K562 treated with DMSO at 1 percent for 24 hours (cell line): Measurements from ENCODE around the gene MSANTD7. TPM values are rescaled to one million over a fixed set of nuclear protein-coding genes. Genes with fewer than 3 reads are reported as not detected.

Experiments
- total RNA-seq: library from RNA; unstranded; fragments of 300-600 nt; gene quantifications from 2 replicates; pipeline ENCODE4 v1.2.3, GENCODE V29; 2022; ENCODE audit warnings: low read depth; ENCODE audit not compliant: insufficient read depth

Gene MSANTD7, protein sequence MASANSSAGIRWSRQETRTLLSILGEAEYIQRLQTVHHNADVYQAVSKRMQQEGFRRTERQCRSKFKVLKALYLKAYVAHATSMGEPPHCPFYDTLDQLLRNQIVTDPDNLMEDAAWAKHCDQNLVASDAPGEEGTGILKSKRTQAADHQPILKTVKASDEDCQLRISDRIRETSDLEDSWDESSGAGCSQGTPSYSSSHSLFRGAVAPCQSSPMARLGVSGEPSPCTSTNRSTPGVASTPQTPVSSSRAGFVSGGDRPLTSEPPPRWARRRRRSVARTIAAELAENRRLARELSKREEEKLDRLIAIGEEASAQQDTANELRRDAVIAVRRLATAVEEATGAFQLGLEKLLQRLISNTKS
- total RNA-seq, result 14.7 and 15.7 TPM in 2 replicates

DNA sequence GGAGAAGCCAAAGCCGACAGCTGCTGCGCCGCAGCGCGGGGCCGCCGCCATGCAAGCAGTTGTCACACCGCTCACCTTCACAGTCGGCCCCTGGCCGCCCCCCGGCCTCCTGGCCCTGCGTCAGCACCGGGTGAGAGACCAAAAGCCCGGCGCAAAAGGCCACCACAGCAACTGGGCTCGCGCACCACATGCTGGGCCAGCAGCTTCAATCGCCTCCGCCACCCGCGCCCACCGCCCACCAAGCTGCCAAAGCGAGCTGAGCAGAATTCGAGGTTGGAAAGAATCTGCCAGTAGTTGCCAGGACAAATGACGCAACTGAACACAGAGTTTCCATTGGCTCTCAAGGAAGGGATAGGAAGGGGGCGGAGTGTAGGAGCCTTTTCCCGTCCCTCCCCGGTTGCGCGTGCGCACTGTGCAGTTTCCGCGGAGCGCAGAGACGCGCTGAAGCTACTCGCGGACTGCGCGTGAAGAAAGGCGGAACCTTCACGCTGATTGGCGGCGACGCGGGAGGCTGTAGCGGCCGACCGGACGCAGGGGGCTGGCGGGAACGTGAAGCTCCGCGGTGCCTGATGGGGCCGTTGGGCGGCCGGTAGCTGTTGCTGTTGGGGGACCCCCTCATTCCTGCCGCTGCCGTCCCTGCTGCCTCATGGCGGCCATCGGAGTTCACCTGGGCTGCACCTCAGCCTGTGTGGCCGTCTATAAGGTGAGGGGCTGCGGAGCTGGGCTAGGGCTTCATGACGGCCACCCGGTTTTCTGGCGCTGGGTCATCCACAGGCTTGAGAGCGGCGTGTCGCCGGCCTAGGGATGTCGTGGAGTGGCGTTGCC is at the start of gene MSANTD7, which contains the start of the genes CDNF and HSPA14:
Gene MSANTD7, plus strand, starts transcription at position 550 of the 825 bp plus-strand sequence. CDS start 3,979 bp downstream, outside the sequence.
Gene CDNF, minus strand, starts transcription at position 281 of the 825 bp plus-strand sequence. Its CDS starts 91 bp downstream, at position 190.
Gene HSPA14, plus strand, starts transcription at position 550 of the 825 bp plus-strand sequence. Its CDS starts 97 bp downstream, at position 647.

GRCh38 chr10:14878266-14879123 is 40.4 kb downstream of the MSANTD7 start, which contains the start of gene SUV39H2:
Gene SUV39H2, plus strand, starts transcription at chr10:14878866. Its CDS starts 23 bp downstream, at chr10:14878889.

Other genes starting within 250 kb of the MSANTD7 start
- 4.9 and 7.4 TPM in 2 replicates for gene FAM107B, start 63.4 kb upstream of the MSANTD7 start, total RNA-seq
- 3.7 and 3.8 TPM in 2 replicates for gene CDNF, start 269 bp upstream of the MSANTD7 start, total RNA-seq
- gene HSPA14, start within 50 bp of the MSANTD7 start, total RNA-seq, result 16.2 and 20.1 TPM in 2 replicates
- 8.5 and 11.9 TPM in 2 replicates for gene SUV39H2, start 40.6 kb downstream of the MSANTD7 start, total RNA-seq
- gene DCLRE1C, start 115.8 kb downstream of the MSANTD7 start, total RNA-seq, result 8.1 and 10.0 TPM in 2 replicates
- 1.8 TPM in 1 of 2 replicates, not detected in the other for gene MEIG1, start 121.1 kb downstream of the MSANTD7 start, total RNA-seq
- gene OLAH, start 205.6 kb downstream of the MSANTD7 start, total RNA-seq, result 0.25 TPM in 1 of 2 replicates, not detected in the other